ENCODE results near the gene HPSE2.

HPSE2 gene

GRCh38 chr10:98410135-98410743 lies 825.4 kb downstream of the HPSE2 start:
- DNase-seq (ENCODE audit: low read depth): no peak

GRCh38 chr10:98408799-98409198 lies 826.9 kb downstream of the HPSE2 start:
- DNase-seq (ENCODE audit: low read depth): no peak

- no peak for DNase-seq (ENCODE audit: low read depth)
Measured at GRCh38 chr10:98407744-98408241, 827.9 kb downstream of the HPSE2 start.
